Epithelial cell of esophagus (primary cell): Measurements from ENCODE around the gene EXD2.
A peak's percentile ranks its signal among the peaks of the same experiment; 100 is the strongest.

ENCODE experiments used
- DNase-seq: peaks from one replicate; pipeline ENCODE4 v3.0.0; 2010; ENCODE audit warnings: low read depth
- H3K4me3 ChIP-seq: 2 replicates; pipeline ENCODE4 v1.5.1; 2011; ENCODE audit warnings: mild to moderate bottlenecking, low read length, control low read depth
- TF ChIP-seq, protein P1 (sequence below): IDR thresholded peaks from 2 replicates; pipeline ENCODE4 v1.5.1; 2011; ENCODE audit warnings: low read depth, mild to moderate bottlenecking, low read length, control low read depth, inconsistent platforms; ENCODE audit not compliant: insufficient read depth; ENCODE audit errors: missing control alignments

EXD2 gene

DNA sequence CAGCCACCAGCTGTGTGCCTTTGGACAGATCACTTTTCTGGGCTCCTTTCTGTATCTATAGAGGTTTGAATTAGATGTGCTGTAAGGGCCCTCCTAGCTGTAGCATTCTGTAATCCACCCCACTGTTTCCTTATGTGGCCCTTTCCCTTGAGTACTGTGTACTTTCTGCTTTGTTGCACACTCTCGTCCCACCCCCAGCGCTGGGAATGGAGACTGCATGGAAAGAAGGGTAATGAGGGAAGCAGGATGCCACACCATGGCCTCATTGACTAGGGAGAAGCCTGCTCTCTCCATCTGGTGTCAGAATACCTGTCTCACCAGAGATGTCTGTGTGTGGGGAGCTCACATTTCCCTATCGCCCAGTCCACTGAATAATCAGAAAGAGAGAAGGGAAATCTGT lies 55.0 kb downstream of the EXD2 start:
- DNase-seq: no peak
- TF ChIP-seq, protein P1, sequence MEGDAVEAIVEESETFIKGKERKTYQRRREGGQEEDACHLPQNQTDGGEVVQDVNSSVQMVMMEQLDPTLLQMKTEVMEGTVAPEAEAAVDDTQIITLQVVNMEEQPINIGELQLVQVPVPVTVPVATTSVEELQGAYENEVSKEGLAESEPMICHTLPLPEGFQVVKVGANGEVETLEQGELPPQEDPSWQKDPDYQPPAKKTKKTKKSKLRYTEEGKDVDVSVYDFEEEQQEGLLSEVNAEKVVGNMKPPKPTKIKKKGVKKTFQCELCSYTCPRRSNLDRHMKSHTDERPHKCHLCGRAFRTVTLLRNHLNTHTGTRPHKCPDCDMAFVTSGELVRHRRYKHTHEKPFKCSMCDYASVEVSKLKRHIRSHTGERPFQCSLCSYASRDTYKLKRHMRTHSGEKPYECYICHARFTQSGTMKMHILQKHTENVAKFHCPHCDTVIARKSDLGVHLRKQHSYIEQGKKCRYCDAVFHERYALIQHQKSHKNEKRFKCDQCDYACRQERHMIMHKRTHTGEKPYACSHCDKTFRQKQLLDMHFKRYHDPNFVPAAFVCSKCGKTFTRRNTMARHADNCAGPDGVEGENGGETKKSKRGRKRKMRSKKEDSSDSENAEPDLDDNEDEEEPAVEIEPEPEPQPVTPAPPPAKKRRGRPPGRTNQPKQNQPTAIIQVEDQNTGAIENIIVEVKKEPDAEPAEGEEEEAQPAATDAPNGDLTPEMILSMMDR: no peak

DNA sequence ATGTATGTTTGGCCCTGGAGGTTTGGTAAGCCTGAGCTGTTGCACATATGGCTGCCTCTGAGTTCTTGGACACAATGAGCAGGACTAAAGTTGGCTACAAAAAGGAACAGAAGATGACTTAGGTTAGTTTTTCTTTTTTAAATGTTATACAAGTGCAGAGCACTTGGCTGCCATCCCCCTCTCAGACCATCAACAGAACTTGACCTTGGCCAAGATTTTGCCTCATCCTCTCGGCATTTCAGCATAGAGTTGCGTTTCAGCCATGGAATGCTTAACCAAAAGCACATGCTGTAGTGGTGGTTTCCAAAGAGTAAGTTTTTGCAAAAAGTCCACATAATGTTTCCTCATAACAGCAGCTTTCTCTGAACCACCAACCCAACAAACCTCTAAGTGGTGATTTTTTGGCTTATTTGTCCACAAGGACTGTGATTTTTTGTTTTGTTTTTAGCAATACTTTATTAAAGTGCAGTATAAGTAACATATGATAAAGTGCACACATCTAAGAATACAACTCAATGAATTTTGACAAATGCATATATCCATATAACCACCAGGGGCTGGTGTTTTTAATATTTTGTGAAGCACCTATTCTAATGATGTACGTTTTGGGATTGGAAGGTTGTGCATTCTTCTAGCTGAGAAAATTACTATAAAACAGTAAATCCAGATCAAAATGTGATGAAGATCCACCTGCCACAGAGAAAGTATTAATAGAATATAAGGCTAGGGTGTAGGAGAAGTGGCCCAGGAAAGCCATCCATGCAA lies 56.6 kb downstream of the EXD2 start:
- TF ChIP-seq, protein P1: no peak
- DNase-seq: no peak
- H3K4me3 ChIP-seq: no peak overlapping the region

More for the DNA sequence above, 55.0 kb downstream of the EXD2 start:
- no peak overlapping the region for H3K4me3 ChIP-seq

DNA sequence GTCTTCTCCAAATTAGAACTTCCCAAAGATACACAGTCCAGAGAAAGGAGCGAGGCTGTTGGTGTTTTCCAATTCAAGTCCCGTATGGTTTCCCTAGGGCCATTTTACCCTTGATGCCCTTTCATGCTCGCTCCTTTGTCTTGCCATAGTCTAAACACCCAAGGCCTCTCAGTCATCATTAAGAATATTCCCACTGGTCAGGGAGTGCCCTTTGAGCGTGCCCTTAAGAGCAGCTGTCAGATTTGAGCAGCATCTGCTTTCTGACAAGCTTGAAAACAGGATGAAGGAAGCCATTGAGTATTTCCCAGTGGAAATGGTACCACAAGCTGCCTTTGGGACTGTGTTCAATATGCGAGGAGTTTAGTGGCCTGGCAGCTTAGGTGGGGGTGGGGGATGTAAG lies 58.3 kb downstream of the EXD2 start:
- no peak for DNase-seq
- H3K4me3 ChIP-seq: no peak overlapping the region
- TF ChIP-seq, protein P1: no peak

DNA sequence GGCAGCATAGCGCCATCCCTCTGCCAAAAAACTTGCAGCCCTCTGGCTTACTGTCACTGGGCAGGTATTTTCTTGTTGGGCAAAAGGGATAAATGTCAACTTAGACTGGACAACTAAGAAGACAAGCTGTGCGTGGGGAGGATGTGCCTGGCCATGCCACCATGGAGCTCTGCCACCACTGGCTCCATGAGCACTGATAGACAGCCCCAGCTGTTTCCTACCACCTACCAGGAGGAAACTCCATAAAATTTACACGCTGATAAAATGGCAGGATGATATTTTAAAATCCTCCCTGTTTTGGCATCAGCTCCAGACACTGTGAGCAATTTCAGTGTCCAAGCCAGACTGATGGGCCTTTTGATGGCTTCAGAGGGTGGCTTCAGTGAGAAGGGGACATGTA lies 61.6 kb downstream of the EXD2 start:
- no peak for DNase-seq
- H3K4me3 ChIP-seq: no peak overlapping the region
- TF ChIP-seq, protein P1: no peak

DNA sequence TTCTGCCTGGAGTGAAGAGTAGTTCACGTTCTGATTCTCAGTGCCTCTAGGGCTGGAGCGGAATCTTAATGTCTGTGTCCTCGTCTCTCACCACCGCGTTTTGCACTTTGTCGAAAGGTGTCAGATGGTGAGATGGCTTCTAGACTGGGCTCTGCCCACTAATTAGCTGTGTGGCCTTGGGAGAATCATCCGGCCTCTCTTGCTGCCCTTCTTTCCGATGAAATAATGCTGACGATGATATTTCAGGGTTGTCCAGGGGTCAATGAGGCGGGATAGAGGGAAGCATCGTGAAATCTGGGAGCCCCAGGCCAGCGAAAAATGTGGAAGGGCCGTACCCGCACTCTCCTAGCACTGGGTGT lies 67.8 kb downstream of the EXD2 start:
- DNase-seq: no peak

DNA sequence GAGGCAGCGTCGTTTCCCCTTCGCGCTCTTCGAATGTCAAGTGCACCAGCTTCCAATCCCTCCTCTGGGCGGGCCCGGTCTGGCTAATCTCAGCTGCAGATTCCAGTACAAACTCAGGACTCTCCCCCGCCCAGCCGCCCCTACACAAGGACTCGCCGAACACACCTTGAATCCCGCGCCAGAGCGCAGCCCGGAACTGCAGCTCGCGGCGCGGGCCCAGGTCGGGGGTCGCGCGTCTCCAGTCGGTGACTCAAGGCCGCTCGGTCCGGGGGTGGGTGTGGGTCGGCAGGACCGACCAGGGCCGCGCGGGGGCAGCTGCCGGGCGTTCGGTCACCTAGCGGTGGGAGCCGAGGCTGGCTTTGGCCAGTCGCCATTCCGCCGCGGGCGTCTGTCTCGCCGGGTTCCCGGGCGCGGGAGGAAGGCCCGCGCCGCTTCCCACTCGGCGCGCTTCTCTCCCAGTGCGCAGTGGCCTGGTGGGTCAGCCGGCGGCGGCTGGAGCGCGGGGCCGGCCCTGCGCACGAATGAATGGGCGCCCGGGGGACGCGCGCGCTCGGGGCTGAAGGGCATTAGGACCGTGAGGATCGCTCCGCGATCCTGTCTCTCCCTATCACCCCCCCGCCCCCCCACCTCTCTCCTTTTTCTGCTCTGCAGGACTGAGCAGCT lies 68.4 kb downstream of the EXD2 start, which contains the start of gene GALNT16:
GALNT16 (plus strand) TSS at position 632 of the 663 bp plus-strand sequence. CDS start 133 bp downstream, outside the sequence.
- DNase-seq: peak; percentile 22
- peak within 1 kb of the TSS; percentile 31 for H3K4me3 ChIP-seq
- TF ChIP-seq, protein P1: no peak

More for the DNA sequence above, 67.8 kb downstream of the EXD2 start:
- H3K4me3 ChIP-seq: no peak overlapping the region
- TF ChIP-seq, protein P1: no peak
